A549 (cell line): Measurements from ENCODE around the gene IRF4.
"Not testable (repeated sequence)": the region's sequence is repeated elsewhere in the genome, so short reads cannot be mapped to it uniquely, and the experiment has no call there.

ENCODE experiments used
- BHLHE40 ChIP-seq: IDR thresholded peaks from 2 replicates; pipeline ENCODE4 v1.6.1; 2012; ENCODE audit warnings: low read depth, low read length, inconsistent platforms
- CEBPB ChIP-seq, 2 experiments: fragments of >200 bp in 1 of 2; sonication (Bioruptor Twin) in 1 of 2; formaldehyde crosslinking in 1 of 2; IDR thresholded peaks; 2 replicates each; pipeline ENCODE4 v1.6.1; 2012 to 2016
- CHD2 ChIP-seq: fragments of 150-350 bp; IDR thresholded peaks from 2 replicates; pipeline ENCODE4 v1.6.1; 2014; ENCODE audit warnings: low read length; ENCODE audit not compliant: partially characterized antibody
- CHD4 ChIP-seq: fragments of 200-600 bp; sonication (generic); IDR thresholded peaks from 2 replicates; pipeline ENCODE4 v1.6.1; 2016; ENCODE audit warnings: antibody characterized with exemption, mild to moderate bottlenecking, borderline replicate concordance
- CTCF ChIP-seq: fragments of >200 bp; sonication (Bioruptor Twin); formaldehyde crosslinking; IDR thresholded peaks from 3 replicates; pipeline ENCODE4 v1.5.1; 2016
- EP300 ChIP-seq, 2 experiments: fragments of >200 bp; sonication (Bioruptor Twin); formaldehyde crosslinking; IDR thresholded peaks; 2 replicates in 1 of 2; 3 replicates in 1 of 2; pipeline ENCODE4 v1.6.1; 2016 to 2017
- ESRRA ChIP-seq: fragments of 150-350 bp; IDR thresholded peaks from 2 replicates; pipeline ENCODE4 v1.6.1; 2014; ENCODE audit warnings: mild to moderate bottlenecking, low read length, borderline replicate concordance
- MYC ChIP-seq: IDR thresholded peaks from 2 replicates; pipeline ENCODE4 v1.6.1; 2012; ENCODE audit warnings: mild to moderate bottlenecking, inconsistent platforms, low read length, improper control_type of control experiment, borderline replicate concordance
- POLR2A ChIP-seq: IDR thresholded peaks from 2 replicates; pipeline ENCODE4 v1.6.1; 2012; ENCODE audit warnings: mild to moderate bottlenecking, low read length
- RAD21 ChIP-seq, 2 experiments: fragments of >200 bp in 1 of 2; sonication (Bioruptor Twin) in 1 of 2; formaldehyde crosslinking in 1 of 2; IDR thresholded peaks in 1 of 2; conservative IDR thresholded peaks in 1 of 2; 2 replicates in 1 of 2; 3 replicates in 1 of 2; pipeline ENCODE4 v1.6.1; 2012 to 2018; ENCODE audit warnings: inconsistent platforms in 1 of 2
- RCOR1 ChIP-seq: fragments of 150-350 bp; IDR thresholded peaks from 2 replicates; pipeline ENCODE4 v1.6.1; 2014; ENCODE audit warnings: antibody characterized with exemption, low read length, low read depth
- SMC3 ChIP-seq: fragments of >200 bp; sonication (Bioruptor Twin); formaldehyde crosslinking; IDR thresholded peaks from 3 replicates; pipeline ENCODE4 v1.6.1; 2018; ENCODE audit warnings: inconsistent platforms
- TF ChIP-seq, protein P1 (sequence below): fragments of 450-650 bp; IDR thresholded peaks from 2 replicates; pipeline ENCODE4 v1.6.1; 2014; ENCODE audit warnings: antibody characterized with exemption
- TF ChIP-seq, protein P2 (sequence below): IDR thresholded peaks from 2 replicates; pipeline ENCODE4 v1.6.1; 2012

DNA sequence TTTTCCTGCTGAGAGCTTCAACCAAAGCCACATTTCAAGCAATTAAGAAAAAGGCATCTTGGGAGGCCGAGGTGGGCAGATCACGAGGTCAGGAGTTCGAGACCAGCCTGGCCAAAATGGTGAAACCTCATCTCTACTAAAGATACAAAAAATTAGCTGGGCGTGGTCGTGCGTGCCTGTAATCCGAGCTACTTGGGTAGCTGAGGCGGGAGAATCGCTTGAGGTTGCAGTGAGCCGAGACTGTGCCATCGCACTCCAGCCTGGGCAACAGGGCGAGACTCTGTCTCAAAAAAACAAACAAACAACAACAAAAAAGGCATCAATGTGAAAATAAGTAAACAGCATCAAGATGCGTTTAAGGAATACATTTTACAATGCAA, 13.9 kb upstream of the IRF4 start:
- TF ChIP-seq CTCF; RAD21 (conservative IDR thresholded peaks at IDR 0.05 in 1 of 2, IDR thresholded peaks at IDR 0.05 in 1 of 2); ESRRA; POLR2A; EP300 (IDR thresholded peaks at IDR 0.05); RCOR1; SMC3; BHLHE40; MYC; CHD2; CEBPB (IDR thresholded peaks at IDR 0.05); CHD4: not testable (repeated sequence)
- TF ChIP-seq, protein P1, sequence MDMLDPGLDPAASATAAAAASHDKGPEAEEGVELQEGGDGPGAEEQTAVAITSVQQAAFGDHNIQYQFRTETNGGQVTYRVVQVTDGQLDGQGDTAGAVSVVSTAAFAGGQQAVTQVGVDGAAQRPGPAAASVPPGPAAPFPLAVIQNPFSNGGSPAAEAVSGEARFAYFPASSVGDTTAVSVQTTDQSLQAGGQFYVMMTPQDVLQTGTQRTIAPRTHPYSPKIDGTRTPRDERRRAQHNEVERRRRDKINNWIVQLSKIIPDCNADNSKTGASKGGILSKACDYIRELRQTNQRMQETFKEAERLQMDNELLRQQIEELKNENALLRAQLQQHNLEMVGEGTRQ = not testable (repeated sequence)
- TF ChIP-seq, protein P2, sequence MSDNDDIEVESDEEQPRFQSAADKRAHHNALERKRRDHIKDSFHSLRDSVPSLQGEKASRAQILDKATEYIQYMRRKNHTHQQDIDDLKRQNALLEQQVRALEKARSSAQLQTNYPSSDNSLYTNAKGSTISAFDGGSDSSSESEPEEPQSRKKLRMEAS = not testable (repeated sequence)
